A204.1 (cell line): ENCODE data around the gene APLP1.
"Not testable (repeated sequence)": the region's sequence is repeated elsewhere in the genome, so short reads cannot be mapped to it uniquely, and the experiment has no call there.

Source experiments
- FAIRE-seq: peaks from 2 replicates; lab custom pipeline; 2012; peaks lifted over from hg19 to GRCh38; lab: Jason Lieb, UNC

APLP1 gene

GRCh38 chr19:35868172-35868822 is at the start of gene APLP1:
TSS of gene APLP1 (plus strand) at chr19:35868574. CDS start at chr19:35868637, 63 bp downstream.
- FAIRE-seq = no peak

DNA sequence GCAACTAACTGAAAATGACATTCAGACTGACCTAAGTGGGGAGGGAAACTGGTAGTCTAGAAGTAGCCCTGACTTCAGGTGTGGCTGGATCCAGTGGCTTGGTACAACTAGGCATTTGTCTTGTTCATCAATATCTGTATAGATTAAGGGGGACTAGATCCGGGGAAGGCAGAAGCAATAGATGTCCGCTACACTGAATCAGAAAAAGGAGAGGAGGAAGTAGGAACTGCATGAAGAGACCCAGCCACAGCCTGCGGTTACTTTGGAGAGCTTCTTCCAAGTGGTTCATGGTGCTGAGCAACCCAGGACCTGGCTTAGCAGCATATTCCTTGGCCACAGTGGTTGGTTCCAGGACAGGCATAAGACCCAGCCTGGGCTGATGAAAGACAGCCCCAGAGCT is 45.8 kb upstream of the APLP1 start:
- FAIRE-seq = no peak

DNA sequence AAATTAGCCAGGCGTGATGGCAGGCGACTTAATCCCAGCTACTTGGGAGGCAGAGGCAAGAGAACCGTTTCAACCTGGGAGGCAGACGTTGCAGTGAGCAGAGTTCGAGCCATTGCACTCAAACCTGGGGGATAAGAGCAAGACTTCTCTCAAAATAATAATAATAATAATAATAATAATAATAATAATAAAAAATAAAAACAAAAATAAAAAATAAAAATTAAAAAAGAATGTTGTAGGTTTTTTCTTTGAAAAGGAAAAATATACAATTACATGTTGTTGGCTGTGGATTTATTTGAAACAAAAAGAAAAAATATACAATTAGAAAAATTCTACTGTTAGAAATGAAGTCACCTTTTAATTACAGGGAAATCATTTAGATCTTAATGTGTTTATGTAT is 44.2 kb upstream of the APLP1 start:
- FAIRE-seq = peak; percentile 48

GRCh38 chr19:35828692-35829301 is 39.6 kb upstream of the APLP1 start:
- FAIRE-seq = no peak

GRCh38 chr19:35830986-35831385 is 37.4 kb upstream of the APLP1 start:
- FAIRE-seq = no peak

DNA sequence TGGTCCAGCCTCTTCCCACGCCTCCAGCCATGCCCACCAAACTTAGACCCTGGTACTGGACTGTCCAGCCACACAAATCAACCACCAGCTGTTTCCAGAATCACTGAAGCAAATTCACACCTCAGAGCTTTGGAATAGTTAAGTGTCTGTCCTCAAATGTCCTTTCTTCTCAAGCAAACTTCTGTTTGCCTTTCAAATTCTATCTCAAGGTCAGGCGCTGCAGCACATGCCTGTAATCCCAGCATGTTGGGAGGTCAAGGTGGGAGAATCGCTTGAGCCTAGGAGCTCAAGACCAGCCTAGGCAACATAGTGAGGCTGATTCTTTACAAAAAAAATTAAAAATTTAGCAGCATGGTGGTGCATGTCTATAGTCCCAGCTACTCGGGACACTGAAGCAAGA is 36.3 kb upstream of the APLP1 start:
- no peak for FAIRE-seq

- FAIRE-seq = no peak
These were observed 34.4 kb upstream of the APLP1 start for GRCh38 chr19:35833972-35834371.

- FAIRE-seq = not testable (repeated sequence)
These were observed 32.3 kb upstream of the APLP1 start for GRCh38 chr19:35836096-35836495.

DNA sequence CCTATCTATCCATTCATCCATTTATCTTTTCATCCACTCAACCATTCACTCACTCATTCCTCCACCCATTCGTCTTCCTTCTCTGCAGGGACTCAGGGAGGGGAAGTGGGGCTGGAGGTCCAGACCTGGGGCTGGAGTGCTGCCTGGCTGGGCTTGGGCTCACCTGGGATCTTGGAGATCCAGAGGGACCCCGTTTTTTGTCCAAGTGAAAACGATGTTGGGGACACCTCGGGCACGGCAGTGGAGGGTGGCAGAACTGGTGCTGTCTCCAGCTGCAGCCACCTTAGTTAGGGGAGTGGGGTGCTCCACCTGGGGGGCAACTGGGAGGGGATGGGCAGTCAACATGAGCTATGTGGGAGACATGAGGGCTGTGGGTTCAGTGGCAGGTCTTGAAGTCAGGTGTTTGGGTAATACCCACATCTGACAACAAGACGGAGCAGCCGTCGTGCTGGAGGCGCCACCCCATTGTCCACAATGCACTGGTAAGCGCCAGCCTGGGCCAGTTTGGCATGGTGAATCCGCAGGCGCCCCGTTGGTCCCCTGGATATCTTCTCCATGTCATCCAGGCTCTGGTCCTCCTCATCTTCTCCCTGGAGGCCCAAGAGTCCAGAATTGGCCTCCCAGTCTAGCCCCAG is 26.3 kb upstream of the APLP1 start:
- no peak for FAIRE-seq

- FAIRE-seq = no peak
These were observed 25.6 kb upstream of the APLP1 start for GRCh38 chr19:35842666-35843272.

- FAIRE-seq = no peak
These were observed 24.5 kb upstream of the APLP1 start for GRCh38 chr19:35843676-35844481.

DNA sequence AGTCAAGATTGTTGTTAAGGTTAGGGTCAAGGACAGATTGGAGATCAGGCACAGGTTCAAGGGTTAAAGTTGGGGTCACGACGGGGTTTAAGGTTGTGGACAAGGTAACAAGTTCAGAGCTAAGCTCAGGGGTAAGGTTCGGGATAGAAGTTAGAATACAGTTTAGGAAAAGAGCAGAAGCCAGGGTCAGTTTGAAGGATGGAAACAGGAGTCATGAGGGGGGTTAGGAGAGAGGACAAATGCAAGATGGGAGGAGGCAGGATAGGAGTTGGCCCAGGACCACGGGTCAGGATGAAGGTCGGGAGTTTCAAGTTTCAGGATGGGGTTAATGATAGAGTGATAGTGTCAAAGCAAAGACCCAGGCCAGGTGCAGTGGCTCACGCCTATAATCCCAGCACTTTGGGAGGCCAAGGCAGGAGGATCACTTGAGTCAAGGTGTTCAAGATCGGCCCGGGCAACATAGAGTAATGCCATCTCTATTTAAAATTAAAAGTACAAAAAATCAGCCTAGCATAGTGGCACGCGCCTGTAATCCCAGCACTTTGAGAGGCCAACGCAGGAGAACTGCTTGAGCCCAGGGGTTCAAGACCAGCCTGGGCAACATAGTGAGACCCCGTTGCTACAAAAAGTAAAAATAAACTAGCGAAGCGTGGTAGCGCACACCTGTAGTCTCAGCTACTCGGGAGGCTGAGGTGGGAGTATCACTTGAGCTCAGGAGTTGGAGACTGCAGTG is 23.7 kb upstream of the APLP1 start:
- FAIRE-seq = no peak

DNA sequence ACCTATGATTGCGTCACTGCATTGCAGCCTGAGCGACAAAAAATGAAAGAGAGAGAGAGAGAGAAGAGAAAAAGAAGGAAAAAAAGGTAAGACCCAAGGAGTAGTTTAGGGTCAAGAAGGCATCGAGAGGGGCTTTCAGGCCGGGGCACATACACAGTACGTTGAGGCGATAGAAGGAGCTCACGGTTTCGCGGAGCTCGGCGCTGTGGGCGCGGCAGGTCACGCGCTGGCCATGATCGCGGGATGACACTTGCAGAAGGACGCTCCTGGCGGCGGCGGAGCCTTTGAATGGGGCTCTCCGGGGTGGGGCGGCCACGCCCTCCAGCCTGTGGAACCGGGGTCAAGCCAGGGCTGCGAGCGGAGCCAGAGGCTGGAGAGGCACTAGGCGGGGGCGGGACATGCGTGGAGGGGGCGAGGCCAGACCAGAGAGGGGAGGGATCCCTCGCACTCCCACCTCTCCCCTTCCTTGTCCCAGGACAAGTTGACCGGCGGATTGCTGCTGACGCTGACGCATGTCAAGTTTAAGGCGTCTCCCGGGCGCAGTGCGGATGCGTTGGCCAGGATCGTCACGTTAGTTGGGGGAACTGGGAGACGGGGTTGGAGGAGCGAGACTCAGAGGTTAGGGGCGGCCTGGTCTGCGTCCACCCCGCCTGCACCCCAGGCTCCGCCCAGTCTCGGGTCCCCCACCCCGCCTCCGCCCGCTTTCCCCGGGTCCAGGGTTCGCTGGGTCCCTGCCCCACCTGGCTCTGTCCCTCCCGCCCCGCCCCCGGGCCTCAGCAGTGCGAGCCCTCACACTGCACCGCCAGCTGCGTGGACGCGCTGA is 22.9 kb upstream of the APLP1 start:
- no peak for FAIRE-seq

DNA sequence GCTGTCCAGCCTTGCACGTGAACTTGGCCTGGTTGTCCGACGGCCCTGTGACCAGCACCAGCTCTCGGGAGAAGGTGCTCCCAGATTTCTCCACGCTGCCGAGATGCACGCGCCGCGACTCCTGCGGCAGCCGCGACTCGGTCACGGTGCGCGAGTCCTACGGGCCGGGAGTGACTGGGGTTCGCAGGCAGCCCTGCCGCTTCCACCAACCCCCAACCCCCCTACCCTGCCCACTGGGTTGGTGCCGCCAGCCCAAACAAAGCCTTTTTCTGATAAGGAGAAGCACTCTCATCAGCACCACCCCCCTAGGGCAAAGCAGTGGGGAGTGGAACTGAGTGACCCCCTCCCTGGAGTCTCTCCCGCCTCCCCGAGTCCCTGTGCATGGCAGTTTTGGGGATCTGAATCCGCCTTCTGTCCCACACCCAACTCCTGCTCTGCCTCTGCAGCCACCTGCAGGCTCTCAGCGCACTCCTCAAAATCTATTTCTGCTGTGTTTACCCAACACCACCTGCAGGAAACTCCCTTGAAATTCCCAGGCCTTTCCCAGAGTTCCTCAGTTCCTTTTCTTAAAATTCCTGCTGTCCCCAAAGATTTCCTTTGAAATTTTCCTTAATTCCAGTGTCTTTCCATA is 22.2 kb upstream of the APLP1 start:
- no peak for FAIRE-seq

- FAIRE-seq = no peak
These were observed 20.5 kb upstream of the APLP1 start for GRCh38 chr19:35847911-35848310.

GRCh38 chr19:35848486-35848885 is 19.9 kb upstream of the APLP1 start:
- no peak for FAIRE-seq

DNA sequence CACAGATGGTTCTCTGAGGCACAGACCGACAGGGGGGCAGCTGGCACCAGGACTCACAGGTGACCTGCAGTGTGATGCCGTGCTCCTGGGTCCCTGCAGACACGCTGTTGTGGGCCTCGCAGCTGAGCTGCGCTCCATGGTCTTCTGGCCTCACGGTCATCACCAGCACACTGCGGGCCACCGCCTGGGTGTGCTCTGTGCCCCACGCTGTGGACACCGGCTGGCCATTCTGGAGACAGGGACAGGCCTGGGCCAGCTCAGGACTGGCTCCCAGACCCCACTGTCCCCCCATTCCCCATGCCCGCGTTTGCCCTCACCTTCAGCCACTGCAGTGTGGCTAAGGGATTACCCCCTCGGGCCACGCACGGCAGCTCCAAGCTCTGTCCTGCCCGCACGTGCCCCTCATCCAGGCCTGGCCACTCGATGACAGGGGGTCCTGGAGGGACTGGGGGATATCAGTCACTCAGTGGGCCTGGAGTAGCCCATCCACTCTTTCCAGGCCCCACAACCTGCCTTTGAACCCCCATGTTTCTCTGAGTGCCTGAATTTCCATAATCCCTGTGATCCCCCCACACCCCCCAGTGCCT is 19.4 kb upstream of the APLP1 start:
- FAIRE-seq = no peak

DNA sequence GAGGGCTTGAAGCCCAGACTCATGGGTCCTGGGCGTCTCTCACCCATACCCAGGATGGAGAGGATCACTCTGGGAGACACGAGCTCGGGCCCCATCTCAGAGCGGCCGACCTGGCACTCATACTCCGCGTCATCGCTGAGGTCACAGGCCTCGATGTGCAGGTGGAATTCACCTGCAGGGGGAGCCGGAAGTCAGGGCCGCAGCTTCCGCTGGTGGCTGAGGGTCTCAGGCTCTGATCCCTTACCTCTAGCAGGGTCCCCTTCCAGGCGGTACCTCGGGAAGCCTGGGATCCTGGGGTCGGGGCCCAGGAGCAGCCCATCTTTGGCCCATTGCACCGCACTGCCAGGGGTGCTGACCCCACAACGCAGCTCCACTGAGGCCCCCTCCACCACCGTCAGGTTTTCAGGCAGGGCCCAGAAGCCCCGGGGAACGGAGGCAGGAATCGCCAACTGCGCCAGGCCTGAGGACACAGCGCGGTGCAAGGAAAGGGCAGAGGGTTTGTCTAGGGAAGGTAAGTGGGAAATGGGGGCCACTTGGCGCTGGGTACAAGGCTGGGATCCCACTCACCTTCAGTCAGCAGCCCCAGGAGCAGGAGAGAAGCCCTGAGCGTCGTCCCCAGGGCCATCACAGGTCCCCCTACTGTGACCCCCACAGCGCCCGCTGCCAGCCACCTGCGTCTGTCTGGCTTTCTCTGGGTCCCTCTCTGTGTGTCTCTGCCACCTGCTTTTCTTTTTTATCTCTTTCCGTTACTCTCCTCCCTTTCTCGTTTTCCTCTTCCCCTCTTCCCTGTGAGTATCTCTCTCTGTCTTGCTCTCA is 17.0 kb upstream of the APLP1 start:
- no peak for FAIRE-seq
